ENCODE results near the gene CRABP2.
A peak's percentile ranks its signal among the peaks of the same experiment; 100 is the strongest.

The CRABP2 gene

DNA sequence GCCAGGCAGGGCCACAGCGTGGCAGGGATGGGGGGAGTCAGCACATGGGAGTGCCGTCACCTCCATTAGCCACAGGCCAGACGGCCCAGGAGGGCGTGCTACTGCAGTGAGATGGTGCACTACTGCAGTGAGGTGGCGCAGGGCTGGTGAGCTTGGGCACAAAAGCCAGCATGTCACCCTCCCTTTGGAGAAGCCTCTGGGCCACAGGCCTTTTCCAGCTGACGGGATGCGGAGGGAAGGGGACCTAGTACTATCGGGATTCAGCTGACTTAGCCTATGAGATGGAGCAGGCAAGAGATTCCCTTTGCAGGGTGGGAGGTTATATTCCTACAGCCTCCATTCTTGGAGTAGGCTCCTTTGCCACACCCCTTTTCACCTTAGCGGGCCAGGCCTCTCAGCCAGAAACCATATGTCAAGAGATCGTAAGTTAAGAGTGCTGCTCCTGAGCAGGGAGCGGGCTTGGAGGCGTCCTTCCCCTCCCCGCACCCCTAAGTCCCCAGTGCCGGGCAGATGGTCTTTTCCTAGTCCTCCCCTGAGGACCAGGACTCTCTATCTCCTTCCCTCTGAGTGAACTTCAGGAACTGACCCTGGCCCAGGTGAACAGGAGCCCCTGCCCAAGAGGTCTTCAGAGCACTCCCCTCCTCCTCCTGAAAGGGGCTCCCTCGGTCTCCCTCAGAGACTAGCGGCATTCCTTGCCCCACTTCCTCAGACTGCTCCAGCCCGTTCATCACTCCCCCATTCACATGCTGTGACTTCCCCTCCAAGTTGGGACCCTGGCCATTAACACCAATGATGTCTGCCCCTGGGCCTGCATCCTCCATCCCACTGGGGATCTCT is 36.4 kb downstream of the CRABP2 start:
- no peak for DNase-seq (ENCODE audit: low spot score)

DNA sequence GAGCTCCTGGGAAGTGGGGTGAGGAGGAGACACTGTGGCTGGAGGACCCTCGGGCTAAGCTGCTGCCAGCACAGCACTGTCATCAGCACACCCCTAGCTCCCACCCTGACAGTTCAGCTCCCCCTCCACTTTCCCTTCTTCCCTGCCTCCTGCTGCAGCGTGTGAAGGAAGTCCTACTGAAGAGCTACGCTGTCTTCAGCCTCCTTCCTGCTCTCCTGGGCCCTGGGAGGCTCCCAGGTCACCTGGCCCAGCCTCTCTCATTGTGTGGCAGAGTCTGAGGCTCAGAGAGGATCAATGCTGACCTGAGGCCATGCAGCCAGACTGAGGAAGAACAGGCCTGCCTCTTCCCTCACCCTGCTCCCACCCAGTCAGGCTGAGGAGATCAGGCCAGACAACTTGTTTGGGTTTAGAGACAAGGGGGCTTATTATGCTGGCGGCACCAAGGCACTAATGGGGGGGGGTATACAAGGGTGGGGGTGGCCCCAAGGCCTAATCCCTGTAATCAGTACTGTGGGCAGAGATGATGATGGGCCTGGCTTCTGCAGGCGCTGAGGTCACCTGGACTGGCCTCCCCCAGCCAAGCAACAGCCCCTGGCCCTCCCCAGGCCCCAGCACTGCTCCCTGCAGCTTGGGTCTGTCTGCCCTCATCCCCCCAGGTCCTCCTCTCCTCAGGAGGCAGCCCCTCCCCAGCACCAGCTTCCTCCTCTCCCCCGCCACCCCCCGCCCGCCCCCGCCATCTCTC is 37.2 kb downstream of the CRABP2 start:
- no peak for DNase-seq (ENCODE audit: low spot score)

DNA sequence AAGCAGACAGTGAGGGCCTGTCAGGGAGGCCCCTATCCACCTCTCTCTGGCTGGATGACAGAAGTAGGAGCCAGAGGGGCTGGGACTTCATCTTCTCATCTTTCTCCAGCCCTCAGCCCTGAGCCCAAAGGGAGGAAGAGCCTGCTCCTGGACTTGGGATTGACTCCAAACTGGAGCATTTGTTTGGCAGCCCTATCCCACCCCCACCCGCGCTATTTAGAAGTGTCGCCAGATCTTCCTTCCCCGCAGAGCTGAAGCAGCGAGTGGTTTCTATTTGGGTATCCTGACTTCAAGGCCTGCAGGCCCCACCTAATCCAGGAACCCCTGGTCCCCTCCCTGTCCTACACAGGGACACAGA is 37.8 kb downstream of the CRABP2 start:
- DNase-seq (ENCODE audit: low spot score) = no peak

DNA sequence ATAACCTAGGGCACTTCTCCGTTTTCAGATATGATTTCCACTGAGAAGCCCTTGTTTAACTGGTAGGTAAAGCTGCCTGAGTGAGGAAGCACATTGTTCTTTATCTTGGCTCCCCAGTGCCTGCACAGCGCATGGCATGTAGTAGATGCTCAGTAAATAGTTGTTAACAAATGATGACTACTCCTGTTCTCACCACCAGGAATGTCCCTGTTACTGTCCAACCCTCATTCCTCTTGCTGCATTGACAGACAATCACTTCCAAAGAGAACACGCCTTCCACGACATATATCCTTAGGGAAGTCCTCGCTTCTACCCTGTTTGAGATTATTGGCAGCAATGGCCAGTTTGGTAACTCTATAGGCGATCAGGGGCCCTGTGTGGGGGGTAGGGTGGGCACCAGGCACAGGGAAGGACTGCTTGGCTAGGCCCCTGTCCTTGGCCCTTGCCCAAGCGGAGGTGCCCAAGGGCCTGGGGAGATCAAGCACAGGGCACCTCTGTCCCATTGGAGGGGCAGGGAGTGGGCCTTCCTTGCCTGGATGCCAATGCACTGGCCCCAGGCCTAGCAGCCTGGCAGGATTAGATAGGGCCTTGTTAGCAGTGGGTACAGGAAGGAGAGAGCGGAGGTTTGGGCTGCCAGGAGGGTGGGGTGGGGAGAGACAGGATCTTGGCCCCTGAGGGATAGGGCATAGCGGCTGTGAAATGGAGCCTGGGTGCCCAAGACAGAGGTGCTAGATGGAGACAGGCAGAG is 38.3 kb downstream of the CRABP2 start:
- DNase-seq (ENCODE audit: low spot score) = no peak

DNA sequence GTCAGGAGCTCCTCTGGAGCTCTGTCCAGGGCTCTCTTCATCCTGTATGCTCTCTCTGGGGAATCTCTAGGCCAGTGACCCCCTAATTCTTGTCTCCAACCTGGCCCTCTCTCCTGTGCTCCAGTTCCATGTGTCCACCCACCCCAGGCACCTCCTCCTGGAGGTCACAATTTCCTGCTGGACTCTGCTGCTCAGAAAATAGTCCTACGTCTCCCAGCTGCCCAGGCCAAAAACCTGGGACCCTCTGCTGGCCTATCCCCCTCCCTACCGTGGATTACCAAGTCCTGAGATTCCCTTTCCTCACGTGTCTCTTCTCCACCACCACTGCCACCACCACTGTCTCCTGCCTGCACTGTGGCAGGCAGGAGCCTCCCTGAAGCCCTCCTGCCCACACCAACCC is 39.8 kb downstream of the CRABP2 start:
- DNase-seq (ENCODE audit: low spot score) = no peak

DNA sequence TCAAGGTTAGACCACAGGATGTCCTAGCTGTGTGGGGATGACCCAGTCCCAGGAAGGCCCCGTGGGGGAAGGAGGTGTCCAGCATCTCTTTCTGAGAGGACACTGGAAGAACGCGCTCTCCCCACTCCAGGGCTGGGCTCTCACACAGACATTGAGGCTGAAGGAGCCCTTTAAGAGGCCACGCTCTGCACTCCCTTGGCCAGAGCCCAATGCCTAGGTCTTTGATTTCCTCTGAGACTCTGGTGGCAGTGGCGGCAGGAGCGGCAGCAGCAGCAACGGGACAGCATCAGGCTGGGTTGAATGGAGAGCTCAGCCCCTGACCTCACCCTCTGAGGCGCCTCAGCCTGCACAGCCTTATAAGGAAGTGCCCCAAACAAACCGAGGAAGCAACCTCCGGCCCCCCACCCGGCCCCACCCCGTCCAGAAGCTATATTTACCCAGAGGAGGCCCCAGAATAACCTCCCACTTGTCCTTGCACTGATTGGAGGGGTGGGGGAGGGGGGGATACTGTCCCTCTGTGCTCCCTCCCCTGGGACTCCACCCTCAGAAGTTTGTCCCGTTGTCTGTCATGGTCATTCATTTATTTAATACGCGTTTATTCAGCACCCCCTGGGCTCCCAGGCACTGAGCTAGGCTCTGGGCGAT is 40.5 kb downstream of the CRABP2 start:
- no peak for DNase-seq (ENCODE audit: low spot score)

DNA sequence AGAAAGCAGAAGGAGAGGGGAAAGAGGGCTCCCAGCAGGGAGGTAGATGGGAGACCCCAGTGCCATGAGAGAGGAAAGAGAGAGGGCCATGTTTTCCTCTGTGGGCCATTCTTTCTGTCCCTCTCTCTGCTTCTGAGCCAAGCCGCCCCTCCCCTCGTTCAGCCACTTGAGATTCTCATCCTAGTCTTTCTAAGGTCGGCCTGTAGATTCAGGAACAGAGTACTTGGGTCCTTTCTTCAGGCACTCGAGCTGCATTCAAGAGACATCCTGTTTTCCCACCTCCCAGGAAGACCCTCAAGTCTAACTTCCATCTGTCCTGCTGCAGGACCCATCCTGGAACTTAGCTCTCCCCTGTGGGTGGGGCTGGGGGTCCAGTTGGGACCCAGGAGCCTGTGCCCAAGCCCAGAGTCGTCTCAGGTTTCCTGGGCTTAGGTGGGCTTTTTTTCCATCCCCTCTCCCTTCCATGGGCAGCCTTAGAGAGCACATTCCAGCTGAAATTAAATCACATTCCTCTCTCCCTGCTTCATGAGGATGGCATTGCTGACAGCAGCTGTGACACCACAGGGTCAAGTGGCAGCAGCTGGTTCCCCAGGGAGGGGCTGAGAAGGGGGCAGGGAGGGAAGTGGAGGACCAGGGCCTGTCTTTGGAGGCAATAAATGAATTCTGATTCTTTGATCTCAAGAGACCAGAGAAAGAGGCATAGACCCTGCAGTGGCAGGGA is 41.2 kb downstream of the CRABP2 start:
- DNase-seq (ENCODE audit: low spot score) = no peak

DNA sequence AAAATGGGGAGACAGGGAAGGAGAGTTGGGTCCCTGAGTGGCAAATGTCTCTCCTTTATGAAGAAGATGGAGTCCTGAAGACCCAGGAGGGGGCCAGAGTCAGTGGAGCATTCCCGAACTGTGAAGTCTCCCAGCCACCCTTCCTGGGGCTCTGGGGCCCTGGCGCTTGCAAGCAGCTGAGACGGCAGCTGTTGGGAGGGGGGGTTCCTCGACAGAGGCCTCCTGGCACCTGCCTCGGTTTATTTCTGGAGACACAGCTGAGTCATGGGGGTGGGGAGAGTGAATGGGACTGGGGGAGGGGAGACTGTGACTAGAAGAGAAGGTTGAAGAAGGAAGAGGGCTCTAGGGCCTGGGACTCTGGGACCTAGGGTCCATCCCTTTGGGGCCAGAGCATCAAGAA is 42.2 kb downstream of the CRABP2 start:
- DNase-seq (ENCODE audit: low spot score) = no peak

DNA sequence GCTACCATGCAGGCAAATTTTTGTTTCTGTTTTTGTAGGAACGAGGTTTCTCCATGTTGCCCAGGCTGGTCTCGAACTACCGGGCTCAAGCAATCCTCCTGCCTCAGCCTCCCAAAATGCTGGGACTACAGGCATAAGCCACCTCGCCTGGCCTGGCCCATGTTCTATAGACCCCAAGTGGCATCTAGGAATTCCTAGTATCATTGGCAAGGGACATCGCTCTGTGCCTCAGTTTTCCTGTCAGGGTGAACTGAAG is 42.7 kb downstream of the CRABP2 start:
- DNase-seq (ENCODE audit: low spot score) = no peak

DNA sequence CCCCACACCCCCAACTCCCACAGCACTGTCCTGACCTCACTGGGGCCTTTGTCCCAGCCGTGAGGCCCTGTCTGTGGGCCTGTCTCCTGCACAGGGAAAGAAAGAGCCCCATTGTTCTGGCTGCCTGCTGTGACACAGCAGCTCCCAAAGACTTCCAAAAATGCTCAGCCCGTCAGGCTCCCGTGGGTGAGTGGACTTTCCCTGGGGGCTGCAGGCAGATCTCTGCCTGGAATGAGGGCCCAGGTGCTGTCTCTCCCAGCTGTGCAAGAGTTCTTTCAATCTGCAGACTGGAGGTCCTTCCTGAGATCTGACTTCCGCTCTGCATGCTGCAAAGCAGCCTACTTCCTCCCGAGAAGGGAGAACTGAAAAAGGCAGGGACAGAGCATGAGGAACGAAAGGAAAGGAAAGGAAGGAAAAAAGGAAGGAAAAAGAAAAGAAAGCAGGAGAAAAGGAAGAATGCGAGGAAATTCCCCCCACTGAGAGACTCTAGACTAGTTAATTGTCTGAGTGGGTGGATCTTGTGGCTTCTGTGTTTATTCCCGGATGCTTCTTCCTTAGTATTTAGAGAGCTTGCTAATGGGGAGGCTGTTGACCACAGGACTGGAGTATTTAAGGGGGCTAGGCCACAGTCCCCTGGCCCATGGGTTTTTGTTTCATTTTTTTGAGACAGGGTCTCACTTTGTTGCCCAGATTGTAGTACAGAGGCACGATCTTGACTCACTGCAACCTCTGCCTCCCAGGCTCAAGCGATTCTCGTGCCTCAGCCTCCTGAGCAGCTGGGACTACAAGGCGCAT is 43.2 kb downstream of the CRABP2 start:
- DNase-seq (ENCODE audit: low spot score) = no peak

DNA sequence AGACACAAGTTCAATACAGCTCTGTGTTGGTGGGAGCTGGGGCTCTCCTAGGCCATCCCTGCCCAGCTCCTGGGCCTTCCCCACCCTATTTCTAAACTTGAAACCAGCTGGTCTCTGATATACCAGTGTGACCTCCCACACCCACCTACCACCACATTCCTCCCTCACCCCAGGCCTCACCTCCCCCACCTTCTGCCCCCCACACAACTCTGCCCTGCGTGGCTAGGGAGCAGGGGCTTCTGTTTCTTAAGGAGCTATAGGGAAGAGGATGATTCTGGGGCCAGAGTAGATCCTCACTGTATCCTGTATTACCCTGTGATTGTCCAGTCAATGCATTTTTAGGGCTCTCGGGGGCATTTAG is 44.7 kb downstream of the CRABP2 start:
- no peak for DNase-seq (ENCODE audit: low spot score)

DNA sequence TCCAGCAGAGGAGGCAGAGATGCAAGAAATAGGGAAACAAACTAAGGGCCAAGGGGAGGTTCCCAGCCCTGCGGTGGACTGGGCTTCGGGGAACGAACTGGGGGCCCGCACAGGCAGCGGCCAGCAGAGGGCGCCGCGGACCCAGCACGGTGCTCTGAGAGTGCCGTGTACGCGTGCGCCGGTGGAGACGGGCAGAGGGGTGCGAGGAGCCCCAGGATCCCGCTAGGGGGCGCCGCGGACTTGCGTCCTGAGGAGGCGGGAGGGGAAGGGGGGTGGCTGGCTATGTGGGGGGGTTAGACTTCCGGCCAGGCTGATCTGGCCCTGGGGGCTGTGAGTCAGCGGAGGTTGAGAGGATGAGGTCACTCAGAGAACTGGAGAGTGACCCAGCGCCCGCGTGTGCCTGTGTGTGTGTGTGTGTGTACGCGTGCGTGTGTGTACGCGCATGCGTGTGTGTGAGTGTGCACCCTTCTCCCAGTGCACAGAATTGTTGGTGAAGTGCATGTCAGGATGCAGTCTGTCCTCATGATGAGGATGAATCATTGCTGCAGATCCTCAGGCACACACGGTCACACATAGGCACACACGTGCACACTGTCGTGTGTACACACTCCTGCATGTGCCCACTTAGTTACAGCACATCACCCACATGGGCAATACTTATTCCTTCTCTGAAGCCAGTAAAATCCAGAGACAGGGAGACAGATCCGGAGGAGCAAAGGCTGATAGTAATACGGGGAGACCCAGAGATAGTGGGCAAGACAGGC is 45.2 kb downstream of the CRABP2 start:
- DNase-seq (ENCODE audit: low spot score) = peak; percentile 90

DNA sequence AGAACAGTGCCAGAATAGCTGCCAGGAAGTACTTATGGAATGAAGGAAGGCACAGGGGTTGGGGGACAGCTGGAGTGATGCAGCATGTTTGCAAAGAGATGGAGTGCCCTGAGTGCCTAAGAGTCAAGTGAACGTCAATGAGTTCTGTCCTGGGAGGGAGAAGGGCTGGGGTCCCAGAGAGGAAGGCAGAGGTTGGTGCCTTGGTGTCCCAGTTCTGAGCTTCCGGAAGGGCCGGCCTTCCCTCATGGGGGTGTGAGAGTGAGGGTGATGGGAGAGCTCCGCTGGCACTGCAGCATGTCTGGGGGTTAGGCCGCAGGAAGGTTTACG is 45.8 kb downstream of the CRABP2 start:
- no peak for DNase-seq (ENCODE audit: low spot score)

DNA sequence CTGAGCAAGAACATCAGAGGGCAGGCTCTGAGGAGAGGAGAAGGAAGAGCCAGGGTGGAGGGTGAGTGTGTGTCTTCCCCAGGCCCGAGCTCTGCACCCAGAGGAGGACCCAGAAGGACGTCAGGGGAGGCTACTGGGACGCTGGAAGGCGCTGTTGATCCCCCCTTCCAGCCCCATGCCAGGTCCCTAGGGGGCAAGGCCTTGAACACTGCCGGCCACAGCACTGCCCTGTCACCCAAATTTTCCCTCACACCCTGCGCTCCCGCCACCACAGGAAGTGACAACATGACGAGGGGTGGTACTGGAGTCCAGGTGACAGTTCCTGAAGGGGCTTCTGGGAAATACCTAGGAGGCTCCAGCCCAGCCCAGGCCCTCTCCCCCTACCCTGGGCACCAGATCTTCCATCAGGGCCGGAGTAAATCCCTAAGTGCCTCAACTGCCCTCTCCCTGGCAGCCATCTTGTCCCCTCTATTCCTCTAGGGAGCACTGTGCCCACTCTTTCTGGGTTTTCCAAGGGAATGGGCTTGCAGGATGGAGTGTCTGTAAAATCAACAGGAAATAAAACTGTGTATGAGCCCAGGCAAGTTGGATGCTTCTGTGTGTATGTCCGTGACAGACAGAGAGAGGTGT is 46.3 kb downstream of the CRABP2 start:
- no peak for DNase-seq (ENCODE audit: low spot score)

DNA sequence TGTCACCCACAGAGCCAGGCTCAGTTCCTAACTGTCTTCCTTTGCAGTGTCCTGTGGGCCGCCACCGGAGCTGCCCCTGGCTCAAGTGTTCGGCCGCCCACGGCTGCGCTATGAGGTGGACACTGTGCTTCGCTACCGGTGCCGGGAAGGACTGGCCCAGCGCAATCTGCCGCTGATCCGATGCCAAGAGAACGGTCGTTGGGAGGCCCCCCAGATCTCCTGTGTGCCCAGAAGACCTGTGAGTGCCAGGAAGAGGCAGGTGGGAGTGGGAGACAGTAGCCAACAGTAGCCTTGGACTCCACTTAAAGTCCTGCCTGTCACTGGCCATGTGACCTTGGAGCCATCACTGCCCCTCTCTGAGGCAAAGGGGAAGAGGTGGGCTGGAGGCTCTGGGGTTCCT is 46.9 kb downstream of the CRABP2 start:
- DNase-seq (ENCODE audit: low spot score) = no peak

DNA sequence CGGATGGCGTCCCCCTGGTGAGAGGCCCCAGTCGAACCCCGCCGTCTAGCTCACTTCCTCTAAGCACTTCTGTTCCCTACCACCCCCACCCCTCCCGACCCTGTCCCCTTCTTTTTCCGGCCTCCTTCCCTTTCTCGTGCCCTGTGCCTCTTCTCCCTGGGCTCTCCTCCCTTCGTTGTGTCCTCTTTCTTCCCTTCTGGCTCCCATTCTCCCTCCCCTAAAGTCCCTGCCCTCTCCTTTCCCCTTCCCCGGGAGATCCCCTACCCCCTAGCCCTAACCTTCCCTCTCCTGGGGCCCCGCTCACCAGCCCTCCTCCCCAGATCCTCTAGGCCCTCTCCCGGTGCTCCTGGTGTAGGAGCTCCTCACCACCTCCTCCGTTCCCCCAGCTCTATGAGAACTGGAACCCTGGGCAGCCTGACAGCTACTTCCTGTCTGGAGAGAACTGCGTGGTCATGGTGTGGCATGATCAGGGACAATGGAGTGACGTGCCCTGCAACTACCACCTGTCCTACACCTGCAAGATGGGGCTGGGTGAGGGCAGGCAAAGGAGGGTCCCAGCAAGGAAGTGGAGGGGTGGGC is 47.6 kb downstream of the CRABP2 start:
- no peak for DNase-seq (ENCODE audit: low spot score)

DNA sequence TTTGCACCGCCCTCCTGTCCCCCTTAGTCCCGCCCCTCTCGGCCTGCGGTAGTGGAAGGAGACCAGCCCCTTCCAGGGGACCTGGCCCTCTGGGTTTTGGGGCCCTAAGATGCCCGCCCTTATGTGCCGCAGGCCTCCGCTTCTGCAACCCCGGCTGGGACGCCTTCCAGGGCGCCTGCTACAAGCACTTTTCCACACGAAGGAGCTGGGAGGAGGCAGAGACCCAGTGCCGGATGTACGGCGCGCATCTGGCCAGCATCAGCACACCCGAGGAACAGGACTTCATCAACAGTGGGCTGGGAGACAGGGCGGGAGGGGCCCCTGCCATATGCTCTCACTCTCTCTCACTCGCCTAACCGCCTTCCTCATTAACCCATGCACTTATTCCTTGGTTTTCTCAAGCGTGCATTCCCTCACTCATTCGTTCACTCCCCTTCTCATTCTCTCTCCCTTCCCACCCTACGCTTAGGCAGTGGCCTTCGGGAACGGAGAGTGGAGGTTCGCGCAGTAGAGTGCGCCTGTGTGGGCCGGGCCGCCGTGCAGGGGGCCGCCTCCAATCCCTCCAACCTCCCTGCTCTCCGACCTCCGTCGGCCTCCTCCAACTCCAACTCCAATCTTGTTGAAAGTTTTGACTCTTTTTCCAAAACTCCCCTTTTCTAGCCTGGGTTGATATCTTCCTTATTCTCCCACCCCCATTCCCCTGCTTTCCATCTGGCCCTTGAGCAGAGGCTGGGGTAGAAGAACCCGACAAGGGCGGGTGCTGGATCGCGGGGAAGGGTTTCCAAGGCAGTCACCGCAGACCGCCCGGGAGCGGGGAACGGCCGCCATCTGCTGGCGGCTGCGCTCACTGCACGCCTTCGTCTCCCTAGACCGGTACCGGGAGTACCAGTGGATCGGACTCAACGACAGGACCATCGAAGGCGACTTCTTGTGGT is 48.3 kb downstream of the CRABP2 start:
- DNase-seq (ENCODE audit: low spot score) = peak; percentile 73

DNA sequence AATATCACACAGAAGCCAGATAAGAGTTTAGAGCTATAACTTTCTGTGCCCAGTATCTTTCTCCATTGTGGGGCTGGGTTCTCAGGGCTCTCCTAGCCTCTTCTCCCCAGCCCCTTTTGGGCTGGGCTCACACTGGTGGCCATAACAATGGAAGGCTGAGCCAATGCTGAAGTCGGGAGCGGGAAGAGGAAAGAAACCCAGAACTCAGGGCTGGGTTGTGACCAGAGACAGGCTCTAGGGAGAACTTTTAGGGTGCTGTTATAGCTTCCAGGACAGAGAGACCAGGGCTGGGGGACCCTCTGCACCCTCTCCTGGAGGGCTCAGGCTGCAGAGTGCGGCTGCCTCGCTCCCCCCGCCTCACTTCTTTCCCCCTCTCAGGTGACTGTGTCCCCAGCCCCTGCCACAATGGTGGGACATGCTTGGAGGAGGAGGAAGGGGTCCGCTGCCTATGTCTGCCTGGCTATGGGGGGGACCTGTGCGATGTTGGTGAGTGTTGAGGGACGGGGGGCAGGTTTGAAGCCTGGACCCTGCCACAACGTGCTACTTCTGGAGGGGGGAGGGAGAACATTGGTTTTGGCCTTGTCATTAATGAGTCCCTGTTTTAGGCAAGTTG is 49.4 kb downstream of the CRABP2 start:
- DNase-seq (ENCODE audit: low spot score) = no peak
